DMS53 treated with DMSO at 0.1 percent for 48 hours (cell line): Measurements from ENCODE around the gene KCTD19.
A peak's percentile ranks its signal among the peaks of the same experiment; 100 is the strongest.
"Not testable (repeated sequence)": the region's sequence is repeated elsewhere in the genome, so short reads cannot be mapped to it uniquely, and the experiment has no call there.

ENCODE experiments used
- DNase-seq: peaks from one replicate; lab custom pipeline; 2025; ENCODE audit not compliant: unreplicated experiment; lab: John Stamatoyannopoulos, UW

Gene KCTD19

GRCh38 chr16:67326472-67327309, at the start of gene KCTD19, which contains the start of gene LRRC36:
KCTD19 (minus strand) TSS chr16:67326741; CDS start chr16:67326707, 34 bp downstream.
LRRC36 (plus strand) TSS chr16:67326815; CDS start chr16:67326863, 48 bp downstream.
- DNase-seq: no peak

GRCh38 chr16:67376012-67376411, 49.5 kb upstream of the KCTD19 start:
- not testable (repeated sequence) for DNase-seq

GRCh38 chr16:67372664-67373063, 46.1 kb upstream of the KCTD19 start:
- DNase-seq: no peak

- DNase-seq: no peak
These were observed 44.1 kb upstream of the KCTD19 start for GRCh38 chr16:67370661-67371060.

- no peak for DNase-seq
These were observed 38.2 kb upstream of the KCTD19 start for GRCh38 chr16:67364600-67365235.

GRCh38 chr16:67361038-67361437, 34.5 kb upstream of the KCTD19 start:
- DNase-seq: no peak

- DNase-seq: not testable (repeated sequence)
These were observed 33.2 kb upstream of the KCTD19 start for GRCh38 chr16:67359540-67360269.

- DNase-seq: no peak
These were observed 31.0 kb upstream of the KCTD19 start for GRCh38 chr16:67357561-67357960.

GRCh38 chr16:67356396-67356795, 29.9 kb upstream of the KCTD19 start:
- no peak for DNase-seq

GRCh38 chr16:67352463-67352862, 25.9 kb upstream of the KCTD19 start:
- not testable (repeated sequence) for DNase-seq

GRCh38 chr16:67350324-67350723, 23.8 kb upstream of the KCTD19 start:
- no peak for DNase-seq

- DNase-seq: peak; percentile 30
These were observed 22.6 kb upstream of the KCTD19 start for GRCh38 chr16:67349172-67349571.

GRCh38 chr16:67346341-67346740, 19.8 kb upstream of the KCTD19 start:
- peak; percentile 20 for DNase-seq

GRCh38 chr16:67345401-67345800, 18.9 kb upstream of the KCTD19 start:
- DNase-seq: no peak

- DNase-seq: no peak
These were observed 16.1 kb upstream of the KCTD19 start for GRCh38 chr16:67342616-67343015.

GRCh38 chr16:67341250-67341649, 14.7 kb upstream of the KCTD19 start:
- DNase-seq: no peak

GRCh38 chr16:67339453-67339852, 12.9 kb upstream of the KCTD19 start:
- no peak for DNase-seq

- no peak for DNase-seq
These were observed 10.1 kb upstream of the KCTD19 start for GRCh38 chr16:67336648-67337047.

- no peak for DNase-seq
These were observed 9.6 kb upstream of the KCTD19 start for GRCh38 chr16:67336116-67336515.

GRCh38 chr16:67333315-67333714, 6.8 kb upstream of the KCTD19 start:
- DNase-seq: no peak

- no peak for DNase-seq
These were observed 3.4 kb upstream of the KCTD19 start for GRCh38 chr16:67329901-67330300.

- DNase-seq: no peak
These were observed 1.2 kb upstream of the KCTD19 start for GRCh38 chr16:67327743-67328142.
